ENCODE measurements around the gene ST7L.

Gene ST7L

GRCh38 chr1:112618114-112618720 lies 724 bp downstream of the ST7L start:
- no peak for DNase-seq

GRCh38 chr1:112614460-112615065 lies 4.4 kb downstream of the ST7L start:
- DNase-seq: no peak

- no peak for DNase-seq
Observed at GRCh38 chr1:112605633-112606327, 13.2 kb downstream of the ST7L start.

- no peak for DNase-seq
Observed at GRCh38 chr1:112603541-112603940, 15.4 kb downstream of the ST7L start.

GRCh38 chr1:112603012-112603411 lies 15.9 kb downstream of the ST7L start:
- no peak for DNase-seq

- DNase-seq: no peak
Observed at GRCh38 chr1:112599477-112599876, 19.5 kb downstream of the ST7L start.

GRCh38 chr1:112594208-112594876 lies 24.6 kb downstream of the ST7L start:
- DNase-seq: no peak

- no peak for DNase-seq
Observed at GRCh38 chr1:112589766-112590165, 29.2 kb downstream of the ST7L start.

GRCh38 chr1:112583366-112583765 lies 35.6 kb downstream of the ST7L start:
- DNase-seq: no peak

GRCh38 chr1:112581586-112582192 lies 37.3 kb downstream of the ST7L start:
- no peak for DNase-seq

- no peak for DNase-seq
Observed at GRCh38 chr1:112579801-112580510, 39.0 kb downstream of the ST7L start.

- DNase-seq: no peak
Observed at GRCh38 chr1:112576240-112576639, 42.7 kb downstream of the ST7L start.

GRCh38 chr1:112575154-112575804 lies 43.7 kb downstream of the ST7L start:
- DNase-seq: no peak

GRCh38 chr1:112565800-112566199 lies 53.1 kb downstream of the ST7L start:
- DNase-seq: no peak

GRCh38 chr1:112564081-112564480 lies 54.9 kb downstream of the ST7L start:
- no peak for DNase-seq

GRCh38 chr1:112563341-112563740 lies 55.6 kb downstream of the ST7L start:
- no peak for DNase-seq

- no peak for DNase-seq
Observed at GRCh38 chr1:112558634-112559033, 60.3 kb downstream of the ST7L start.

- no peak for DNase-seq
Observed at GRCh38 chr1:112557385-112557784, 61.6 kb downstream of the ST7L start.

GRCh38 chr1:112554411-112554810 lies 64.5 kb downstream of the ST7L start:
- DNase-seq: no peak

GRCh38 chr1:112549590-112549989 lies 69.4 kb downstream of the ST7L start:
- no peak for DNase-seq

- no peak for DNase-seq
Observed at GRCh38 chr1:112548547-112548946, 70.4 kb downstream of the ST7L start.

- no peak for DNase-seq
Observed at GRCh38 chr1:112546076-112546475, 72.9 kb downstream of the ST7L start.

All from SIG-M5 (cell line).